Mesendoderm (in vitro differentiated cells): Measurements from ENCODE around the gene SUSD2.

Experiments used
- DNase-seq: peaks from one replicate; pipeline ENCODE4 v3.0.0; 2013
- H2AK5ac ChIP-seq: 2 replicates; pipeline ENCODE4 v1.6.1; 2013; ENCODE audit warnings: low read length, inconsistent platforms
- H2BK120ac ChIP-seq: 2 replicates; pipeline ENCODE4 v1.6.1; 2013; ENCODE audit warnings: low read depth, mild to moderate bottlenecking, low read length, moderate library complexity, mixed read lengths
- H2BK15ac ChIP-seq: replicated peaks from 2 replicates; pipeline ENCODE4 v1.6.1; 2013; ENCODE audit warnings: low read depth, mild to moderate bottlenecking, moderate library complexity
- H2BK5ac ChIP-seq: 2 replicates; pipeline ENCODE4 v1.6.1; 2013; ENCODE audit warnings: low read length, inconsistent platforms
- H3K18ac ChIP-seq: 2 replicates; pipeline ENCODE4 v1.6.1; 2013; ENCODE audit warnings: mild to moderate bottlenecking, low read length, mixed read lengths
- H3K23ac ChIP-seq: one replicate; pipeline ENCODE4 v1.6.1; 2013; ENCODE audit warnings: low read length
- H3K27ac ChIP-seq: 2 replicates; pipeline ENCODE4 v1.5.1; 2013; ENCODE audit warnings: low read depth, mild to moderate bottlenecking, inconsistent platforms, low read length, moderate library complexity
- H3K27me3 ChIP-seq: 2 replicates; pipeline ENCODE4 v1.6.1; 2013; ENCODE audit warnings: low read length, control low read depth, mild to moderate bottlenecking, inconsistent platforms; ENCODE audit not compliant: insufficient read depth, poor library complexity
- H3K36me3 ChIP-seq: 2 replicates; pipeline ENCODE4 v1.6.1; 2013; ENCODE audit warnings: low read length, inconsistent platforms; ENCODE audit not compliant: control insufficient read depth, insufficient read depth
- H3K4ac ChIP-seq: one replicate; pipeline ENCODE4 v1.6.1; 2013; ENCODE audit warnings: low read depth, mild to moderate bottlenecking, low read length, moderate library complexity
- H3K4me1 ChIP-seq: 2 replicates; pipeline ENCODE4 v1.6.1; 2013; ENCODE audit warnings: low read depth, low read length, inconsistent platforms; ENCODE audit not compliant: control insufficient read depth
- H3K4me2 ChIP-seq: 2 replicates; pipeline ENCODE4 v1.6.1; 2013; ENCODE audit warnings: low read length
- H3K4me3 ChIP-seq: 2 replicates; pipeline ENCODE4 v1.5.1; 2013; ENCODE audit warnings: mild to moderate bottlenecking, low read length
- H3K56ac ChIP-seq: one replicate; pipeline ENCODE4 v1.6.1; 2013; ENCODE audit warnings: low read length
- H3K79me1 ChIP-seq: 2 replicates; pipeline ENCODE4 v1.6.1; 2013; ENCODE audit warnings: low read length, inconsistent platforms
- H3K79me2 ChIP-seq: 2 replicates; pipeline ENCODE4 v1.6.1; 2013; ENCODE audit warnings: mild to moderate bottlenecking, low read length; ENCODE audit not compliant: control insufficient read depth, insufficient read depth
- H3K9ac ChIP-seq: 2 replicates; pipeline ENCODE4 v1.6.1; 2013; ENCODE audit warnings: low read length, inconsistent platforms
- H4K5ac ChIP-seq: one replicate; pipeline ENCODE4 v1.6.1; 2013; ENCODE audit warnings: low read length
- H4K8ac ChIP-seq: one replicate; pipeline ENCODE4 v1.6.1; 2013; ENCODE audit warnings: low read depth, mild to moderate bottlenecking, control low read depth, low read length, moderate library complexity
- WGBS: extraction: QIAGEN DNeasy Blood & Tissue Kit; methylation state at CpG from one replicate; pipeline ENCODE4 v1.1.7; 2013; ENCODE audit warnings: low lambda C conversion rate, missing lambda C conversion rate; ENCODE audit not compliant: insufficient coverage; ENCODE audit errors: extremely low coverage; 5-methylcytosine and 5-hydroxymethylcytosine counted together

SUSD2 gene

DNA sequence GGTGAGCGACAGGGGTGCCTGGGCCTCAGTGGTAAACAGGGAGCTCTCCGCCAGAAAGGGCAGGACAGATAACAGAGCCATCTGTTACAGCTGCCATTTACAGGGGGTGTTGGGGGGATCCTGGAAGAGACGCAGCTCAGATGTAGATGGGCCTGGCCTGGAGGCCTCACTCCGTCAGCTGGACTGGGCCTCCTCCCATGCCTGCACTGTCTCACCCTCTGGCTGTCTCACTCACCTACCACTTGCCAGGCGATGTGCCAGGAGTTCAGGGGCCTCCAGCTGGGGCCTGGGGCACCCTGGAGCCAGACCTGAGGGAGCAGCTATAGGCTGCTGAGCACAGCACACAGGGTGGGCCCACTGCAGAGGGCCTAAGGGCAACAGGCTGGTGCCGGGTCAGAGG lies 16.3 kb upstream of the SUSD2 start:
- no peak overlapping the region for H3K27ac ChIP-seq
- H3K4ac ChIP-seq = no peak overlapping the region
- no peak for DNase-seq
- no peak overlapping the region for H3K23ac ChIP-seq
- H2BK120ac ChIP-seq = no peak overlapping the region
- no peak overlapping the region for H4K5ac ChIP-seq
- H3K4me3 ChIP-seq = no peak overlapping the region
- no peaks in the 10 kb centered on the region for H3K27me3 ChIP-seq
- H2BK15ac ChIP-seq = no peak overlapping the region
- WGBS = no CpG with 5 or more reads among the region's 6 CpGs
- no peak overlapping the region for H3K56ac ChIP-seq
- H2BK5ac ChIP-seq = no peak overlapping the region
- no peak overlapping the region for H2AK5ac ChIP-seq
- no peaks in the 10 kb centered on the region for H3K79me1 ChIP-seq
- H3K18ac ChIP-seq = no peak overlapping the region
- peaks cover 2% of the 10 kb centered on the region for H3K36me3 ChIP-seq
- no peak overlapping the region for H4K8ac ChIP-seq
- no peaks in the 10 kb centered on the region for H3K79me2 ChIP-seq
- H3K4me2 ChIP-seq = no peak overlapping the region
- no peaks in the 10 kb centered on the region for H3K4me1 ChIP-seq
- no peak overlapping the region for H3K9ac ChIP-seq

DNA sequence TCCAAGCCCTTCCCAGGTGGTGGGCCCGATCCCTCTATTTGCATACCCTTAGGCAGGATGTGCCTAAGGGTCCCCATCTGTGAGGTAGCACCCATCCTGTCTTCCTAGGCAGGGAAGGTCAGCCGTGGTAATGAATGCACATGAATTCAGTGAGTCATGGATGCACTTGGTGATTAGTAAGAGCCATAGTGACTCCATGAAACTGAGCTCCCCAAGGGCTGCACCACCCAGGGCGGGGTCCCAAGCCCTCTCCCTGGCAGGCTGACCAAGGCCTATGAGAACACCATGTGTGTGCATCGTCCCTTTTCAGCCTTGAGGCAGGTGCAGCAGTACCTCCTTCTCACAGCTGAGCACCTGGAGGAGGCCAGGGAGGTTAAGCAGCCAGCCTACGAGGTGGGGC lies 15.6 kb upstream of the SUSD2 start:
- no peak overlapping the region for H3K18ac ChIP-seq
- no peak overlapping the region for H3K4me2 ChIP-seq
- H3K9ac ChIP-seq = no peak overlapping the region
- no peak overlapping the region for H3K4ac ChIP-seq
- DNase-seq = no peak
- H4K5ac ChIP-seq = no peak overlapping the region
- no peak overlapping the region for H2BK5ac ChIP-seq
- H3K36me3 ChIP-seq = peaks cover 2% of the 10 kb centered on the region
- H3K27ac ChIP-seq = no peak overlapping the region
- H4K8ac ChIP-seq = no peak overlapping the region
- H3K4me3 ChIP-seq = no peak overlapping the region
- H2AK5ac ChIP-seq = no peak overlapping the region
- H2BK15ac ChIP-seq = no peak overlapping the region
- H2BK120ac ChIP-seq = no peak overlapping the region
- H3K79me1 ChIP-seq = no peaks in the 10 kb centered on the region
- WGBS = no CpG with 5 or more reads among the region's 5 CpGs
- no peaks in the 10 kb centered on the region for H3K79me2 ChIP-seq
- no peak overlapping the region for H3K56ac ChIP-seq
- no peaks in the 10 kb centered on the region for H3K27me3 ChIP-seq
- H3K23ac ChIP-seq = no peak overlapping the region
- no peaks in the 10 kb centered on the region for H3K4me1 ChIP-seq

DNA sequence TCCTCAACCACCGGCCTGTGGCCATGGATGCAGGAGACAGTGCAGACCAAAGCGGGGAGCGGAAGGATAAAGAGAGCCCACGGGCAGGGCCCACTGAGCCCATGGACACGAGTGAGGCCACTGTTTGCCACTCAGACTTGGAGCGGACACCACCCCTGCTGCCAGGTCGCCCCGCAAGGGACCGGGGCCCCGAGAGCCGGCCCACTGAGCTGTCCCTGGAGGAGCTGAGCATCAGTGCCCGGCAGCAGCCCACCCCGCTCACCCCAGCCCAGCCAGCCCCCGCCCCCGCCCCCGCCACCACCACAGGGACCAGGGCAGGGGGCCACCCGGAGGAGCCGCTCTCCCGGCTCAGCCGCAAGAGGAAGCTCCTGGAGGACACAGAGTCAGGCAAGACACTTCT lies 14.5 kb upstream of the SUSD2 start:
- H3K27ac ChIP-seq = no peak overlapping the region
- no peaks in the 10 kb centered on the region for H3K27me3 ChIP-seq
- no peaks in the 10 kb centered on the region for H3K79me1 ChIP-seq
- H3K9ac ChIP-seq = no peak overlapping the region
- H4K5ac ChIP-seq = no peak overlapping the region
- H3K18ac ChIP-seq = no peak overlapping the region
- no peaks in the 10 kb centered on the region for H3K79me2 ChIP-seq
- H3K23ac ChIP-seq = no peak overlapping the region
- H2BK15ac ChIP-seq = no peak overlapping the region
- no peak for DNase-seq
- no peak overlapping the region for H3K4me2 ChIP-seq
- no peak overlapping the region for H2BK120ac ChIP-seq
- no peak overlapping the region for H4K8ac ChIP-seq
- no peak overlapping the region for H2AK5ac ChIP-seq
- peaks cover 2% of the 10 kb centered on the region for H3K36me3 ChIP-seq
- no peak overlapping the region for H2BK5ac ChIP-seq
- H3K4me1 ChIP-seq = no peaks in the 10 kb centered on the region
- H3K4ac ChIP-seq = no peak overlapping the region
- no CpG with 5 or more reads among the region's 20 CpGs for WGBS
- no peak overlapping the region for H3K4me3 ChIP-seq
- no peak overlapping the region for H3K56ac ChIP-seq

DNA sequence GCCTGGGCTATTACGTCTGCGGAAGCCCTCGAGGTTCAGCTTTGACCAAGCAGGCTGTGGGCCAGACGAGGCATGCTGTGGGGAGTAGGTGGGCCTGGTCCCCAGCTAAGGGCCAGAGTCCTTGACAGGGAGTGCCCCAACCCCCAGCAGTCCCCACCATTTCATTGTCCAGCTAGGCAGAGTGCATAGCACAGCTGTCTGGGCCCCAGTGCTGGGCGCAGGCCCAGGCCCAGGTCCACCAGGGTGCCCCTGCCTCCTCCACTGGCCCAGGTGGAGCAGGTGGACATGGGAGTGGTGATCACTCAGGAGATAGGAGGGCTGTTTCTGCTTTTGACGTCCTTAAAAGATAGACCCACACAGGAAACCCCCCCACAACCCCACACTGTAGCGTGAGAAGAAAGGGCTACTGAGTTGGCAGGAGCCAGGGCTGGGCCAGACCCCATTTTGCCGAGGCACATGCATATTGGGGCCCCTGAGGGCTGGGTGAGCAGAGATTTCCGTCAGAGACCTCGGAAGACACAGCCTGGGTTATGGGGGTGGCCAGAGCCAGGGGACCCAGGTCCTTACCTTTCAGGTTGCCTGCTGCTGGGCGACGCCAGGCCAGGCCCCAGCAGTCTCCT lies 11.7 kb upstream of the SUSD2 start:
- Histone ChIP-seq H3K23ac (no peak overlapping the region), H3K4ac (no peak overlapping the region), H2BK5ac (no peak overlapping the region), H3K79me2 (no peaks in the 10 kb centered on the region), H3K9ac (no peak overlapping the region), H4K8ac (no peak overlapping the region), H3K27me3 (no peaks in the 10 kb centered on the region), H2BK120ac (no peak overlapping the region), H3K4me2 (no peak overlapping the region), H2BK15ac (no peak overlapping the region), H3K36me3 (peaks cover 2% of the 10 kb centered on the region), H3K56ac (no peak overlapping the region), H2AK5ac (no peak overlapping the region), H3K27ac (no peak overlapping the region), H3K4me1 (no peaks in the 10 kb centered on the region), H3K79me1 (no peaks in the 10 kb centered on the region), H4K5ac (no peak overlapping the region), H3K18ac (no peak overlapping the region), H3K4me3 (no peak overlapping the region)
- no CpG with 5 or more reads among the region's 12 CpGs for WGBS
- DNase-seq = no peak

DNA sequence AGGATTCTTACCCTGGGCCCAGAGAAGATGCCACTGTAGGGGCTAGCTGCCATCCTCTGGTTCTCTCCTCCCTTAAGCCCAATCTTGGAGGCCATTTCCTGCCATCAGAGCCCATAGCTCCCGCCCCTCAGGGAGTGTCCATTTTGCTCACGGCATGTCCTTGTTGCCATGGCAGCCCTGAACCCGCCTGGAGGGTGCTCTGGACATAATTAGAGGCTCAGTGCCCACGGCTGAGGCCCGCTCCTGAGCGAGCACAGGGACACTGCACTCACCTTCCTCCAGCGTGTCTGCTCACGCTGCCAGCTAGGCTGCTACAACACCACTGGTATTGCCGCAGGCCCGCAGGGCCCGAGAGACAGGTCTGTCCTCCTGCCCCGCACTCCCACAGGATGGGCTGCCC lies 11.1 kb upstream of the SUSD2 start:
- no CpG with 5 or more reads among the region's 12 CpGs for WGBS
- no peak overlapping the region for H3K27ac ChIP-seq

DNA sequence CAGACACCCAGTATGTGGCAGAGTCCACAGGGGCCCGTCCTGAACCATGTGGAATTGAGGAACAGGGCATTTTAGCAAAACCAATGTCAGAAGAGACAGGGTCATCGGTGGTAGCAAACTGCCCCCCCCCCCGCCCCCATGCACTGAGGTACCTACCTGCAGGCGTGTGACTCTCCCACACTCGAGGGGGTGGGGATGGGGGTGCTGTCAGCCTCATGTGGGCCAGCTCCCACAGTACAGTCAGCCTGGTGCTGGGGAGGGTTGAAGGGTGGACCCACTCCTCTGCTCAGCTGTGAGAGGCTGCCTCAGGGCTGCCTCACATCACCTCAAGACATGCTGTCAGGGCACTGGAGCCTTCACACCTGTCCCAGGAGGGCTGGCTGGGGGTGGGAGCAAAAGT lies 10.7 kb upstream of the SUSD2 start:
- H2BK15ac ChIP-seq = no peak overlapping the region
- H3K56ac ChIP-seq = no peak overlapping the region
- no peak overlapping the region for H3K9ac ChIP-seq
- no peaks in the 10 kb centered on the region for H3K27me3 ChIP-seq
- H3K4me1 ChIP-seq = no peaks in the 10 kb centered on the region
- no peaks in the 10 kb centered on the region for H3K79me2 ChIP-seq
- no peak for DNase-seq
- no peaks in the 10 kb centered on the region for H3K79me1 ChIP-seq
- peaks cover 2% of the 10 kb centered on the region for H3K36me3 ChIP-seq
- H2AK5ac ChIP-seq = no peak overlapping the region
- H3K23ac ChIP-seq = no peak overlapping the region
- no peak overlapping the region for H3K4me3 ChIP-seq
- H4K8ac ChIP-seq = no peak overlapping the region
- no peak overlapping the region for H3K18ac ChIP-seq
- no CpG with 5 or more reads among the region's 5 CpGs for WGBS
- no peak overlapping the region for H2BK5ac ChIP-seq
- no peak overlapping the region for H3K4ac ChIP-seq
- H3K27ac ChIP-seq = no peak overlapping the region
- H3K4me2 ChIP-seq = no peak overlapping the region
- no peak overlapping the region for H2BK120ac ChIP-seq
- H4K5ac ChIP-seq = no peak overlapping the region

More for the DNA sequence above, 11.1 kb upstream of the SUSD2 start:
- no peak overlapping the region for H3K9ac ChIP-seq
- no peak overlapping the region for H3K4me2 ChIP-seq
- no peak overlapping the region for H4K5ac ChIP-seq
- no peak overlapping the region for H3K4me3 ChIP-seq
- H4K8ac ChIP-seq = no peak overlapping the region
- H2AK5ac ChIP-seq = no peak overlapping the region
- no peaks in the 10 kb centered on the region for H3K4me1 ChIP-seq
- H3K56ac ChIP-seq = no peak overlapping the region
- H2BK15ac ChIP-seq = no peak overlapping the region
- no peaks in the 10 kb centered on the region for H3K79me1 ChIP-seq
- no peak for DNase-seq
- H2BK5ac ChIP-seq = no peak overlapping the region
- no peaks in the 10 kb centered on the region for H3K27me3 ChIP-seq
- no peak overlapping the region for H3K23ac ChIP-seq
- H3K36me3 ChIP-seq = peaks cover 2% of the 10 kb centered on the region
- H2BK120ac ChIP-seq = no peak overlapping the region
- no peaks in the 10 kb centered on the region for H3K79me2 ChIP-seq
- H3K18ac ChIP-seq = no peak overlapping the region
- H3K4ac ChIP-seq = no peak overlapping the region
